HEK293 (cell line): Measurements from ENCODE around the gene TDP1.

ENCODE experiments used
- CTCF ChIA-PET: fragments of 350-600 bp; formaldehyde crosslinking; extraction: SDS; loops from one replicate; lab custom pipeline; 2021; ENCODE audit warnings: antibody characterized with exemption; lab: Yijun Ruan, JAX
- POLR2A ChIA-PET: fragments of 300-600 bp; formaldehyde crosslinking; extraction: SDS; loops from one replicate; lab custom pipeline; 2020; ENCODE audit warnings: antibody characterized with exemption, inconsistent platforms; lab: Yijun Ruan, JAX
- H3K27ac ChIP-seq: fragments of 200-500 bp; sonication (Bioruptor generic); 2 replicates; pipeline ENCODE4 v1.5.1; 2014; ENCODE audit warnings: low read depth, low read length, control low read depth, inconsistent platforms; ENCODE audit errors: extremely low read depth
- H3K36me3 ChIP-seq, 2 experiments: fragments of 200-500 bp in 1 of 2; sonication (Bioruptor generic) in 1 of 2; 1 replicate in 1 of 2; 2 replicates in 1 of 2; pipeline ENCODE4 v1.5.1; 2014 to 2017; ENCODE audit warnings: inconsistent platforms in 2 of 2, low read length in 2 of 2; ENCODE audit not compliant: control insufficient read depth in 2 of 2, insufficient read depth in 1 of 2
- H3K4me1 ChIP-seq: fragments of 200-500 bp; sonication (Bioruptor generic); 2 replicates; pipeline ENCODE4 v1.5.1; 2014; ENCODE audit warnings: mild to moderate bottlenecking, low read length, inconsistent platforms; ENCODE audit not compliant: control insufficient read depth, insufficient read depth
- H3K4me3 ChIP-seq: 2 replicates; pipeline ENCODE4 v1.5.1; 2011; ENCODE audit warnings: low read depth, mild to moderate bottlenecking, control low read depth, low read length, moderate library complexity
- H3K9me3 ChIP-seq: fragments of 200-500 bp; sonication (Bioruptor generic); 2 replicates; pipeline ENCODE4 v1.5.1; 2014; ENCODE audit warnings: low read depth, low read length, inconsistent platforms; ENCODE audit not compliant: control insufficient read depth, insufficient read depth
- BCL11B ChIP-seq: fragments of 450-650 bp; formaldehyde crosslinking; IDR thresholded peaks from 2 replicates; pipeline ENCODE4 v1.5.1; 2016; ENCODE audit warnings: low read depth, missing biosample characterization, missing genetic modification characterization
- KLF10 ChIP-seq: fragments of 450-650 bp; IDR thresholded peaks from 2 replicates; pipeline ENCODE4 v1.5.1; 2018; ENCODE audit warnings: missing biosample characterization, mild to moderate bottlenecking, missing genetic modification characterization
- KLF17 ChIP-seq: fragments of 450-650 bp; formaldehyde crosslinking; IDR thresholded peaks from 2 replicates; pipeline ENCODE4 v1.5.1; 2016; ENCODE audit warnings: missing biosample characterization, missing genetic modification characterization
- KLF9 ChIP-seq: fragments of 450-650 bp; formaldehyde crosslinking; IDR thresholded peaks from 2 replicates; pipeline ENCODE4 v1.5.1; 2016; ENCODE audit warnings: missing biosample characterization, missing genetic modification characterization, low read depth
- MEIS1 ChIP-seq: sonication (generic); formaldehyde crosslinking; IDR thresholded peaks from 2 replicates; pipeline ENCODE4 v1.8.1; 2022; ENCODE audit warnings: missing genetic modification reagents, mild to moderate bottlenecking, borderline replicate concordance
- MYNN ChIP-seq: fragments of 450-650 bp; formaldehyde crosslinking; IDR thresholded peaks from 2 replicates; pipeline ENCODE4 v1.5.1; 2016; ENCODE audit warnings: missing biosample characterization, missing genetic modification characterization, borderline replicate concordance
- PRDM2 ChIP-seq: fragments of 450-650 bp; formaldehyde crosslinking; IDR thresholded peaks from 2 replicates; pipeline ENCODE4 v1.5.1; 2016; ENCODE audit warnings: missing biosample characterization, missing genetic modification characterization, borderline replicate concordance
- WT1 ChIP-seq: fragments of 450-650 bp; formaldehyde crosslinking; IDR thresholded peaks from 2 replicates; pipeline ENCODE4 v1.5.1; 2016; ENCODE audit warnings: missing biosample characterization, missing genetic modification characterization
- ZBTB20 ChIP-seq: fragments of 450-650 bp; formaldehyde crosslinking; IDR thresholded peaks from 2 replicates; pipeline ENCODE4 v1.5.1; 2016; ENCODE audit warnings: missing biosample characterization, missing genetic modification characterization
- ZNF133 ChIP-seq: fragments of 450-650 bp; formaldehyde crosslinking; IDR thresholded peaks from 2 replicates; pipeline ENCODE4 v1.5.1; 2016; ENCODE audit warnings: missing biosample characterization, missing genetic modification characterization
- ZNF140 ChIP-seq: fragments of 450-650 bp; formaldehyde crosslinking; IDR thresholded peaks from 2 replicates; pipeline ENCODE4 v1.5.1; 2016; ENCODE audit warnings: missing biosample characterization, missing genetic modification characterization
- ZNF169 ChIP-seq: fragments of 450-650 bp; formaldehyde crosslinking; IDR thresholded peaks from 2 replicates; pipeline ENCODE4 v1.5.1; 2016; ENCODE audit warnings: missing biosample characterization, missing genetic modification characterization
- ZNF202 ChIP-seq: fragments of 450-650 bp; formaldehyde crosslinking; IDR thresholded peaks from 2 replicates; pipeline ENCODE4 v1.5.1; 2016; ENCODE audit warnings: missing biosample characterization, missing genetic modification characterization, borderline replicate concordance
- ZNF221 ChIP-seq: fragments of 450-650 bp; formaldehyde crosslinking; IDR thresholded peaks from 2 replicates; pipeline ENCODE4 v1.5.1; 2017; ENCODE audit warnings: missing biosample characterization, missing genetic modification characterization, borderline replicate concordance
- ZNF350 ChIP-seq: fragments of 450-650 bp; formaldehyde crosslinking; IDR thresholded peaks from 2 replicates; pipeline ENCODE4 v1.5.0; 2017; ENCODE audit warnings: missing biosample characterization, mild to moderate bottlenecking, missing genetic modification characterization
- ZNF354C ChIP-seq: fragments of 450-650 bp; formaldehyde crosslinking; IDR thresholded peaks from 2 replicates; pipeline ENCODE4 v1.5.1; 2016; ENCODE audit warnings: missing biosample characterization, missing genetic modification characterization, low read depth, borderline replicate concordance
- ZNF449 ChIP-seq: fragments of 450-650 bp; formaldehyde crosslinking; IDR thresholded peaks from 2 replicates; pipeline ENCODE4 v1.5.1; 2017; ENCODE audit warnings: missing biosample characterization, mild to moderate bottlenecking, missing genetic modification characterization, moderate library complexity
- ZNF473 ChIP-seq: fragments of 450-650 bp; formaldehyde crosslinking; IDR thresholded peaks from 2 replicates; pipeline ENCODE4 v1.5.1; 2017; ENCODE audit warnings: missing biosample characterization, missing genetic modification characterization
- ZNF558 ChIP-seq: fragments of 450-650 bp; formaldehyde crosslinking; IDR thresholded peaks from 2 replicates; pipeline ENCODE4 v1.5.1; 2016; ENCODE audit warnings: missing biosample characterization, missing genetic modification characterization
- ZNF560 ChIP-seq: fragments of 450-650 bp; formaldehyde crosslinking; IDR thresholded peaks from 2 replicates; pipeline ENCODE4 v1.5.1; 2017; ENCODE audit warnings: missing biosample characterization, missing genetic modification characterization, borderline replicate concordance
- ZNF623 ChIP-seq: fragments of 450-650 bp; formaldehyde crosslinking; IDR thresholded peaks from 2 replicates; pipeline ENCODE4 v1.5.1; 2016; ENCODE audit warnings: missing biosample characterization, missing genetic modification characterization
- ZNF747 ChIP-seq: fragments of 450-650 bp; formaldehyde crosslinking; IDR thresholded peaks from 2 replicates; pipeline ENCODE4 v1.5.1; 2016; ENCODE audit warnings: missing biosample characterization, missing genetic modification characterization
- ZNF768 ChIP-seq: fragments of 450-650 bp; formaldehyde crosslinking; IDR thresholded peaks from 2 replicates; pipeline ENCODE4 v1.5.1; 2018; ENCODE audit warnings: missing biosample characterization, mild to moderate bottlenecking, missing genetic modification characterization
- ZNF785 ChIP-seq: fragments of 450-650 bp; formaldehyde crosslinking; IDR thresholded peaks from 2 replicates; pipeline ENCODE4 v1.5.1; 2016; ENCODE audit warnings: missing biosample characterization, missing genetic modification characterization
- ZSCAN30 ChIP-seq: fragments of 450-650 bp; IDR thresholded peaks from 2 replicates; pipeline ENCODE4 v1.5.1; 2018; ENCODE audit warnings: missing biosample characterization, mild to moderate bottlenecking, missing genetic modification characterization, moderate library complexity

Gene TDP1

GRCh38 chr14:89927186-89927865, 28.4 kb upstream of the TDP1 start:
- Histone ChIP-seq H3K27ac (no peak overlapping the region), H3K4me1 (no peaks in the 10 kb centered on the region), H3K4me3 (no peak overlapping the region), H3K36me3 (peaks cover 0 to 22% of the 10 kb centered on the region in 2 experiments; a peak in 2 of 3 replicates), H3K9me3 (no peaks in the 10 kb centered on the region)
- TF ChIP-seq MEIS1 (CRISPR knock-in tag) (no peak), PRDM2 (tag by site-specific recombination) (no peak), KLF10 (tag by site-specific recombination) (no peak), ZNF558 (tag by site-specific recombination) (no peak), MYNN (tag by site-specific recombination) (no peak), ZNF202 (tag by site-specific recombination) (no peak), ZNF133 (tag by site-specific recombination) (no peak), WT1 (no peak), ZNF473 (no peak)
- POLR2A ChIA-PET, result no interaction called here
- CTCF ChIA-PET, result interaction anchor here (0.6 to 2.1 kb wide), 2 partner anchors 10 to 12 kb away, joined by 4 to 13 read pairs; no protein-coding TSS in a partner anchor

- POLR2A ChIA-PET, result no interaction called here
- no peak overlapping the region for H3K27ac ChIP-seq
- H3K36me3 ChIP-seq, result peaks cover 0 to 17% of the 10 kb centered on the region in 2 experiments; a peak in 2 of 3 replicates
Measured at GRCh38 chr14:89933002-89933401, 22.7 kb upstream of the TDP1 start.

GRCh38 chr14:89936654-89937185, 19.0 kb upstream of the TDP1 start:
- ChIA-PET CTCF (interaction anchor here (0.6 to 1.2 kb wide), 8 partner anchors 10 to 905 kb away, joined by 3 to 5 read pairs (median 3); no protein-coding TSS in a partner anchor), POLR2A (no interaction called here)
- Histone ChIP-seq H3K36me3 (peaks cover 0 to 3% of the 10 kb centered on the region in 2 experiments; a peak in 1 of 3 replicates), H3K9me3 (no peaks in the 10 kb centered on the region), H3K4me3 (no peak overlapping the region), H3K4me1 (peaks cover 4% of the 10 kb centered on the region), H3K27ac (no peak overlapping the region)
- no peak for TF ChIP-seq ZNF623
- TF ChIP-seq ZNF747 (tag by site-specific recombination), result no peak
- no peak for TF ChIP-seq ZNF202 (tag by site-specific recombination)
- TF ChIP-seq BCL11B (tag by site-specific recombination), result no peak
- TF ChIP-seq ZNF221 (tag by site-specific recombination), result no peak
- no peak for TF ChIP-seq ZNF354C (tag by site-specific recombination)
- TF ChIP-seq ZNF768 (tag by site-specific recombination), result no peak
- TF ChIP-seq ZNF449 (tag by site-specific recombination), result no peak
- no peak for TF ChIP-seq ZNF169
- no peak for TF ChIP-seq ZNF560 (tag by site-specific recombination)
- TF ChIP-seq ZNF785 (tag by site-specific recombination), result no peak
- TF ChIP-seq KLF17 (tag by site-specific recombination), result no peak

More at GRCh38 chr14:89933002-89933401, 22.7 kb upstream of the TDP1 start:
- H3K4me1 ChIP-seq, result peaks cover 4% of the 10 kb centered on the region
- no peaks in the 10 kb centered on the region for H3K9me3 ChIP-seq
- H3K4me3 ChIP-seq, result no peak overlapping the region
- TF ChIP-seq ZSCAN30 (tag by site-specific recombination), result 0 out of 2 replicates have a peak, but pooled peaks have one; percentile 33
- no peak for TF ChIP-seq KLF9 (tag by site-specific recombination)
- peak; percentile 69 for TF ChIP-seq ZNF350 (tag by site-specific recombination)
- TF ChIP-seq ZBTB20 (tag by site-specific recombination), result no peak
- no peak for TF ChIP-seq ZNF140 (tag by site-specific recombination)
- TF ChIP-seq, all 188 proteins: peak for 2
- CTCF ChIA-PET, result interaction anchor here (0.6 to 0.8 kb wide), 2 partner anchors 40 to 438 kb away, joined by 3 to 4 read pairs; no protein-coding TSS in a partner anchor
